Body of pancreas (tissue), 4 donors: ENCODE data around the gene C1GALT1.
"Not testable (repeated sequence)": the region's sequence is repeated elsewhere in the genome, so short reads cannot be mapped to it uniquely, and the experiment has no call there.

Experiments
- CTCF ChIP-seq, 7 experiments: fragments of 450-650 bp in 4 of 7; fragments of 200-600 bp in 3 of 7; sonication (generic) in 3 of 7; IDR thresholded peaks; one replicate each; pipeline ENCODE4 v1.5.1; 2016 to 2019; ENCODE audit warnings: antibody characterized with exemption in 7 of 7
- POLR2A ChIP-seq, 3 donors: fragments of 450-650 bp; IDR thresholded peaks; one replicate each; pipeline ENCODE4 v1.6.1; 2016; ENCODE audit warnings: antibody characterized with exemption in 3 of 3, mild to moderate bottlenecking in 2 of 3

GRCh38 chr7:7200255-7200654 is 17.9 kb downstream of the C1GALT1 start:
- TF ChIP-seq CTCF, POLR2A (IDR thresholded peaks at IDR 0.05): not testable (repeated sequence)
